GM10847 (cell line): ENCODE measurements around the gene LIME1.

Experiments used
- POLR2A ChIP-seq: IDR thresholded peaks from 2 replicates; pipeline ENCODE4 v1.6.1; 2011; ENCODE audit not compliant: insufficient read length; ENCODE audit errors: extremely low read depth

LIME1 gene

DNA sequence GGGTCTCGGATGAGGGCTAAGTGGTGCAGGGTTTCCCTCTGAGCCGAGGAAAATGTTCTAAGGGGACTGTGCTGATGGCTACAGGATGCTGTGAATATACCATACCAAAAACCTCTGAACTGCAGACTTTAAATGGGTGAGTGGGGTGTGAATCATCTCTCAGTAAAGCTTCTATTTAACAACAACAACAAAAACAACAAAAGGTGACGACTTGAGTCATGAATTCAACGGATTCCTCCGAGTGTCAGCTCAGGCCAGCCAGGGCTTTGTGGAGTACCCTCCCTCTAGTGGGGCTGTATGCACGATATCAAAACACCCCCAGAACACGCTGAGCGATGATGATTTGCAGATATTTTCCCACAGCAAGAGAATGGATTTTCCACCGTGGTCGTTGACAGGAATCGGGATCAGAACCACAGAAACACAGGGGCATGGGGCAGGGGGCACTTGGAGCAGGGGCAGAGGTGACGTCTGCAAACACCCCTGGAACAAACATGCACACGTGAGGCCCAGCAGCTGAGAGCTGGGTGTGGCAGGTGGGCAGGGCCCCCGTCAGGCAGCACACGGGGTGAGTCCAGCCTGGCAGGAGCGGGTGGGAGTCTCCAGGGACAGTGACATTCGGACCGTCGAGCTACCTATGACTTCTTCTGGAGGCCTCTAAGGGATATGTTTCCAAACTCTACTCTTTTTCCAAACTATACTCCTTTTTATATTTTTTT is 41.7 kb downstream of the LIME1 start:
- TF ChIP-seq POLR2A = no peak

DNA sequence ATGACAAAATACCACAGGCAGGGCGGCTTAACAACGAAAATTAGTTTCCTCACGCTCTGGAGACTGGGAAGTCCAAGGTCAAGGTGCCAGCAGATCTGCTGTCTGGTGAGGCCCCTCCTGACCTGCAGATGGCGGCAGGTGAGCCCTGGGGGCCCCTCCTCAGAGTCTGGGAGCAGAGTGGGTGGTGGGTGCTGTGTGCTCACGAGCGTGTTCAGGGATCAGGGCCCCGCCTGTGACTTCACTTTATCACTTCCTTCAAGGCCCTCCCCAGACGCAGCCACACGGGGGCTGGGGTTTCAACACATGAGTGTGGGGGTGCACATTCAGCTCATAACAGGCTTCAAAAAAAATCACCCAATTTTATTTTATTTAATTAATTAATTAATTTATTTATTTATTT is 42.4 kb downstream of the LIME1 start:
- no peak for TF ChIP-seq POLR2A

DNA sequence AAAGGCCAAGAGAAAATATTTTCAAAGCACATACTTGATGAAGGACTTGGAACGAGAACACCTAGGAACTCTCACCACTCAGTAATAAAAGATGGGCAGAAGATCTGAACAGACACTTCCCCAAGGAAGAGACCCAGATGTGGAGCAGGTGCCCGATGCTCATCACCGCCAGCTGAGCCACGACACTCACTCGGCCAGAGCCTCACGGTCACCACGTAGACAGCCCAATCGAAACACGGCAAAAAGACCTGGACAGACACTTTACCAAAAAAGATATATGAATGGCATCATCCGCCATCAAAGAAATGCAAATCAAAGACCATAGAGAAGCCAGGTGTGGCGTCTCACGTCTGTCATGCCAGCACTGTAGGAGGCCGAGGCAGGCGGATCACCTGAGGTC is 44.7 kb downstream of the LIME1 start:
- TF ChIP-seq POLR2A = no peak

DNA sequence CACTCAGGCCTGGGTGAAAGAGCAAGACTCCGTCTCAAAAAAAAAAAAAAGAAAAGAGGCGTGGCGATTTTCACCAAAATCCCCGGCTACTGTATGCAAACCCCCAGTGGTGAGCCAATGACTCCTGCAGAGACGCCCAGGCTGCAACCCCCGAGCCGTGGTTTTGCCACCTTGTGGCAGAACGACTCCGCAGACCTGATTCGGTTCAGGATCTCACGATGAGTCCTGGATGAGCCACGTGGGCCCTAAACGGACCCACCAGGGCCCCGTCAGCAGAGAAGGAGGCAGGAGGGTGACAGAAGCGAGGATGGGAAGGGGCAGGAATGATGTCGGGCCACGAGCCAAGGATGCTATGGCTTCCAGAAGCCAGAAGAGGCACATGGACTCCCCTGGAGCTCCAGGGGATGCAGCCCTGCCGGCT is 45.6 kb downstream of the LIME1 start:
- no peak for TF ChIP-seq POLR2A

DNA sequence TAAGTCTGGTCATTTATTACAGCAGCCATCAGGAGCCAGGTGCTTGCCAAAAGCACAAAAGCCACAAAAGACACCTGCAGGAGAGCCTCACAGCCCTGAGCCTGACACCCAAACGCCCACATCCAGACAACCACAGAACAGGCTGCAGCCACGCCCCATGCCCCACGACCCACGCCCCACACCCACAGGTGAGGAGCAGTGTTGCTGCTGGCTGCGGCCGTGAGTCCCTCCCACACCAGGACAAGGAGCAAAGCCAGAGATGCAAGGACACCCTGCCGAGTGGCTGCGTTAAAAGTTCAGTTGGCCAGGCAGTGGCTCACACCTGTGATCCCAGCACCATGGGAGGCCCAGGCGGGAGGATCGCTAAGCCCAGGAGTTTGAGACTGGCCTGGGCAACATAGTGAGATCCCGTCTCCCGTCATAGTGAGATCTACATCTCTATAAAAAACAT is 46.1 kb downstream of the LIME1 start:
- TF ChIP-seq POLR2A = no peak

DNA sequence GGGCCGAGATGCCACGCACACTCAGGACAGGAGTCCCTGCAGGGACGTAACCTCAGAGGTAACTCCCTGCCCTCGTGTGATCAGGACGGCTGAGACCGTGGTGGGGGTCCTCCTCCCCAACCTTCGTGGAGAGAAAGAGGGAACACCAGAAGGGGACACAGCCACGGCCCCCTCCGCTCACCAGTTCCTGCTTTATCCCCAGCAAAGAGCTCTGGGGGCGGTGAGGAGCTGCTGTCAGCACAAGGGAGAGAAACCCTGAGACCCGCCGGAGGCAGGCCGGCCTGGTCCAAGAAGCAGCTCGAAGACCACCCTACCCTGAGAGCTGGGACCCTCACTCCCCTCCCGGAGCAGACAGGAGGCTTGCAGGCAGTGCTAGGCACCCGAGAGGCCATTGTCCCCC is 47.5 kb downstream of the LIME1 start:
- TF ChIP-seq POLR2A = no peak

DNA sequence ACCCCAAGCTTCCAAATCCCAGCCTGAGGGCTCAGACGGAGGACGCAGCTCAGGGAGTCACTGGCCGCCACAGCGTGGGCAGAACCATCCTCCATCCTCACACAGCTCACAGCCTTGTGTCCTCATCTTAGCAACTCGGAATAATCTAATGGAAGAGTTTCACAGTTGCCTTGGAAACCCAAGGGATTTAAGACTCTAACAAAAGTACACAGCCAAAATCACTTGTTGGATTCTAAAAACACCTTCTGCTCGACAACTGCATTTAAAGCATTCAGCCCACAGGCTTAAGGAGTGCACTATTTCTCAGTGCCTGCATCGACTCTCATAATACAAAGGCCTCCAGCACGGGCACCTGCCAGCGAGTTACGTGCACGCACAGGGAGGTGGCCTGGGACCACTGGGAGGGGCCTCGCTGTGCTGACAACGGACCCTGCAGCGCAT is 49.2 kb downstream of the LIME1 start:
- TF ChIP-seq POLR2A = no peak

DNA sequence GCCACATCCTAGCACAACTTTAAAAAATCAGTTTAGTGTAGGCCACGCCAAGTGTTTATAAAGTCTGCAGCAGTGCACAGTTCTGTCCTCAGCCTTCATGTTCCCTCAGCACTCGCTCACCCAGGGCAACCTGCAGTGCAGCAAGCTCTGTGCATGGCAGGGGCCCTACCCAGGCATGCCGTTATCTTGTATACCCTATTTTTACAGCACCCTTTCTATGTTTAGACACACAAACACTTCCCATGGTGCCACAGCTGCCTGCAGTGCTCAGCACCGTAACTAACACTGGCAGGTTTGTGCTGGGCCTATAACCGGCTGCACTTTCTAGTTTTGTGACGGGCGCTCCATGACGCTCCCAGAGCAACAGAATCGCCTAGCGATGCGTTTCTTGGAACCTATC is 50.8 kb downstream of the LIME1 start:
- no peak for TF ChIP-seq POLR2A

DNA sequence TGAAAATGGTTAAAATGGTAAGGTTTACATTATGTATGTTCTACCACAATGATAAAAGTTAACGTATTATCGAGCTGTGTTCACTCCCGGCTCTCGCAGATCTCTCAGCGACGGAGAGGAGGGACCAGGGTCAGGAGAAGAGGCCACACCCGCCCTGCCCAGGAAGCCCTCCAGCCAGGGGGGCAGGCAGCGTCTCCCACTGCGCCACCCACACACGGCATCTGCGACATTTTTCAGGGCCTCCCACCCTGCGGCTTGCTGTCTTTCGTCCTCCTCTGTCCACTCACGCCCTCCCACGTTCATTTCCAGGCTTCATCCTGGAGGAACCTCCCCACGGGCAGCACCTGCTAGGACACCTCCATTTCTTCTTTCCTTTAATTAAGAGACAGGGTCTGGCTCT is 51.3 kb downstream of the LIME1 start:
- TF ChIP-seq POLR2A = no peak
